ENCODE measurements around the gene MCAM.

GRCh38 chr11:119341222-119342022 lies 24.5 kb upstream of the MCAM start:
- TF ChIP-seq EGR1 (IDR thresholded peaks at IDR 0.05) (no peak), TAF1 (IDR thresholded peaks at IDR 0.05; ENCODE audit: low read depth) (no peak), EP300 (IDR thresholded peaks at IDR 0.05; ENCODE audit: borderline replicate concordance) (no peak), NFIC (IDR thresholded peaks at IDR 0.05) (no peak), YY1 (IDR thresholded peaks at IDR 0.05; ENCODE audit: low read depth) (no peak), RAD21 (IDR thresholded peaks at IDR 0.05; ENCODE audit: low read depth) (no peak), REST (IDR thresholded peaks at IDR 0.05; ENCODE audit: low read depth) (no peak), TCF12 (IDR thresholded peaks at IDR 0.05; ENCODE audit: low read depth) (no peak), MAX (IDR thresholded peaks at IDR 0.05) (no peak), FOXM1 (IDR thresholded peaks at IDR 0.05; ENCODE audit: borderline replicate concordance, low read depth) (no peak), CEBPB (IDR thresholded peaks at IDR 0.05) (no peak), ZBTB7A (IDR thresholded peaks at IDR 0.05; ENCODE audit: low read depth) (no peak), CREB1 (IDR thresholded peaks at IDR 0.05; ENCODE audit: low read depth) (no peak)
